Kidney (tissue), 22 donors: Measurements from ENCODE around the gene LRTM2. TPM values are rescaled to one million over a fixed set of nuclear protein-coding genes. Genes with fewer than 3 reads are reported as not detected.

ENCODE experiments used
- DNase-seq, 5 donors: peaks; one replicate each; pipeline ENCODE4 v3.0.0-alpha.2; 2013 to 2020
- FAIRE-seq: peaks from 2 replicates; lab custom pipeline; 2012; peaks lifted over from hg19 to GRCh38; lab: Jason Lieb, UNC
- H3K27ac ChIP-seq, 2 donors: one replicate each; pipeline ENCODE4 v1.7.0; 2013; ENCODE audit warnings: low read depth in 2 of 2, low read length in 2 of 2, inconsistent platforms in 1 of 2
- H3K27me3 ChIP-seq: one replicate; pipeline ENCODE4 v1.7.1; 2013; ENCODE audit warnings: low read length, inconsistent platforms; ENCODE audit not compliant: control insufficient read depth, insufficient read depth
- H3K36me3 ChIP-seq, 3 donors: one replicate each; pipeline versions ENCODE4 v1.7.0 to v1.7.1; 2013; ENCODE audit warnings: low read length in 3 of 3, control low read depth in 1 of 3, inconsistent platforms in 1 of 3; ENCODE audit not compliant: insufficient read depth in 3 of 3, control insufficient read depth in 2 of 3
- H3K4me1 ChIP-seq, 3 donors: one replicate each; pipeline versions ENCODE4 v1.7.0 to v1.7.1; 2013; ENCODE audit warnings: low read length in 3 of 3, inconsistent platforms in 1 of 3, low read depth in 1 of 3; ENCODE audit not compliant: control insufficient read depth in 2 of 3, insufficient read depth in 2 of 3
- H3K4me3 ChIP-seq, 3 donors: one replicate each; pipeline versions ENCODE4 v1.7.0 to v1.8.1; 2013; ENCODE audit warnings: low read length in 3 of 3, control low read depth in 1 of 3, inconsistent platforms in 1 of 3
- H3K9ac ChIP-seq, 3 donors: one replicate each; pipeline versions ENCODE4 v1.7.0 to v1.7.1; 2013; ENCODE audit warnings: low read length in 3 of 3, control low read depth in 1 of 3, inconsistent platforms in 1 of 3
- H3K9me3 ChIP-seq, 3 donors: one replicate each; pipeline versions ENCODE4 v1.7.0 to v1.7.1; 2013; ENCODE audit warnings: low read length in 3 of 3, control low read depth in 1 of 3, inconsistent platforms in 1 of 3; ENCODE audit not compliant: control insufficient read depth in 2 of 3, insufficient read depth in 1 of 3
- CTCF ChIP-seq: IDR thresholded peaks from 3 replicates; pipeline ENCODE4 v1.5.1; 2012; ENCODE audit warnings: mild to moderate bottlenecking, moderate library complexity, borderline replicate concordance; ENCODE audit not compliant: insufficient read depth; ENCODE audit errors: extremely low read depth
- intact Hi-C: fragments of 100-400 bp; cut with DNase I; formaldehyde crosslinking; loops from one replicate; pipeline ENCODE4 v1.11.1; 2022
- long read RNA-seq, 10 donors: library from polyadenylated mRNA in 1 of 10; unstranded in 1 of 10; transcript quantifications; one replicate each; pipeline ENCODE4 v2.0.0 and lab custom pipeline, GENCODE V29; 2021 to 2026
- polyA plus RNA-seq: library from polyadenylated mRNA; stranded (reverse); fragments of 350-450 nt; fragmentation: Illumina TruSeq; extraction: RNeasy Lipid Tissue Mini Kit (QIAGEN cat#74804); gene quantifications from one replicate; pipeline ENCODE4 v1.2.3, GENCODE V29; 2014; ENCODE audit warnings: low read depth, low replicate concordance; ENCODE audit not compliant: insufficient read depth
- total RNA-seq: library from RNA; stranded (reverse); fragmentation: NEBNext Ultra II Directional; extraction: Animal tissue kit (Norgen Biotek cat#: 25700); gene quantifications from one replicate; pipeline ENCODE4 v1.2.1, GENCODE V29; 2021
- donor health status: control.
- donor health status: control.
- donor health status: control.
- donor health status: control.
- donor health status: control.
- donor health status: DM: yes; HTN: yes; CAD: no.
- donor health status: Normal renal cell carcinoma (clear cell type).

The LRTM2 gene
- total RNA-seq (not detected), polyA plus RNA-seq (not detected)
- long read RNA-seq, donor 1, result 0 reads
- long read RNA-seq, donor 2, result 0 reads
- long read RNA-seq, donor 3, result 0 reads
- long read RNA-seq, donor 4, result 0 reads
- long read RNA-seq, donor 5, result 0 reads
- long read RNA-seq, donor 6, result 0 reads
- long read RNA-seq, donor 7, result 0 reads
- long read RNA-seq, donor 8, result 0 reads
- long read RNA-seq, donor 9, result 0 reads
- long read RNA-seq, donor 10, result 0 reads

DNA sequence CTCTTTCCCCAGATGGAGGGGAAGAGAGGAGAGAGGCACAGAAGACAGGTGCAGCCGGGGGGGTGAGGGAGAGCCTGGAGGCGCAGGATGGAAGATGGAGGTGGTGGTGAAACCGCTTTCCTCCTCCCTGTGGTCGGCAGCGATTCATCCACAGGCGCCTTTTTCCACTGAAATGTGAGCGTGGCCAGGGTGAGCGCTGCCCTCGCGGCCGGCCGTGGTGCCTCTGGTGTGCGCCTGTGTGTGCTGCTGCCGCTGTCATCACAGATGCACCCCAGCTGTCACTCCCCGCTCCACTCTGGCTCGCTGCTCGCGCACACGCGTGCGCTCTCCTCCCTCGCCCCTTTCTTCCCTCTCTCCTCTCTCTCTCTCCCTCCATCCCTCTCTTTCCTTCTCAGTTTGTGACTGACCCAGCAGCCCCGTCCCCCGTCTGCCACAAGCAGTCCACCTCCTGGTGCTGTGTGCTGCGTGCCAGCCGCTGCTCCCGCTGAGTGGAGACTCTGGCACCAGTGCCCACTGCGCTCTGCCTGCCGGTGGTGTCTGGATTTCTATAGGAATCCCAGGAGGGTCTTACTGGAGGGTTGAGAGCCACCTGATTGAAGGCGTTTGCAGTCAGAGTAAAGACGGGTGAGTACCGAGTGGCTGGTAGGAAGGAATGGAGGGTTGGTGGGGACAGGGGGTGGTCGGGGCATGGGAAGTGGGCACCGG, at the start of gene LRTM2:
LRTM2 (plus strand) TSS at position 375 of the 705 bp plus-strand sequence. CDS start 7,584 bp downstream, outside the sequence.
- FAIRE-seq (no peak), DNase-seq (peak in 2 of 5 donors; percentile 36 to 53)
- intact Hi-C loops, result no loop called here
- H3K9me3 ChIP-seq, result no peaks in the 10 kb centered on the region
- no peak for TF ChIP-seq CTCF
- no peak within 1 kb of the TSS for H3K27ac ChIP-seq
- H3K27me3 ChIP-seq, result peaks cover 2% of the 10 kb centered on the region
- no peaks in the 10 kb centered on the region for H3K36me3 ChIP-seq
- no peak within 1 kb of the TSS for H3K9ac ChIP-seq
- H3K4me3 ChIP-seq, result no peak within 1 kb of the TSS
- H3K4me1 ChIP-seq, result no peaks in the 10 kb centered on the region

DNA sequence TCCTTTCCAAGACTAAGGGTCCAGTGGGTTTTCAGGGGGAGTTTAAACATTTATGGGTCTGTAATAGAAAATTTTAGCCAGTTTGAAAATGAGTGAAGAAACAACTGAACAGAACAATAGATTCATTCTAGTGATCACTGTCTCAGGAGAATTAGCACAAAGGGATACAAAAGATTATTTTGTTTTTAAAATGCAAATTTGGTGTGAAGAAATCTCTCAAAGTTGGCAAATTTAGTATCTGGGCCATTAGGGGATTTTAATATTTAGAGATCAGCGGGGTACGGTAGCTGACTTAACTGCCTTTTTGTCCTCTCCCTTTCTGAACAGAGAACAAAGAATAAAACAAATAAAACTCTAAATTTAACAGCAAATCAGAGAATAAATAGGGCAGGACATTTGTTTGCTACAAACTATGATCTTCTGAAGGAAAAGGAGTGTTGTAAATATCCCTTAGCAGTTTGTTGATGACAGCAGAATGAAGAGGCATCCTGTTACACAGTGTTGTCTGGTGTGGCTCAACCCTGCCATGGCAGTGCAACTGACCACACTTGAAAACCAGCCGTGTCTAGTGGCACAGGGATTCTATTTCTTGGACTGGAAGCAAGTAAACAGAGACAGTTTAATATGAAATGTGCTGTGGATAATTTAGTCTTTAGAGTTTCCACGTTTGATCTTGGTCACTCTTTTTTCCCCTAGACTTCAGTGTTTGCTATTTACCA, 46.3 kb upstream of the LRTM2 start:
- DNase-seq (peak in 3 of 5 donors; percentile 45 to 64 (median 50)), FAIRE-seq (no peak)
- no peak overlapping the region for H3K4me3 ChIP-seq
- H3K4me1 ChIP-seq, result no peaks in the 10 kb centered on the region
- H3K36me3 ChIP-seq, result peaks cover 0 to 3% (median 0%) of the 10 kb centered on the region in 3 donors
- H3K27ac ChIP-seq, result no peak overlapping the region
- H3K27me3 ChIP-seq, result no peaks in the 10 kb centered on the region
- no peak overlapping the region for H3K9ac ChIP-seq
- TF ChIP-seq CTCF, result no peak
- no peaks in the 10 kb centered on the region for H3K9me3 ChIP-seq
- intact Hi-C loops, result no loop called here

GRCh38 chr12:1776170-1776921, 44.0 kb upstream of the LRTM2 start:
- peaks cover 0 to 2% (median 0%) of the 10 kb centered on the region in 3 donors for H3K4me1 ChIP-seq
- H3K9ac ChIP-seq, result no peak overlapping the region
- no peak for FAIRE-seq
- peaks cover 0 to 3% (median 0%) of the 10 kb centered on the region in 3 donors for H3K36me3 ChIP-seq
- DNase-seq, result peak in 1 of 5 donors; percentile 45
- H3K9me3 ChIP-seq, result no peaks in the 10 kb centered on the region
- no peak for TF ChIP-seq CTCF
- no peak overlapping the region for H3K4me3 ChIP-seq
- H3K27ac ChIP-seq, result no peak overlapping the region
- intact Hi-C loops, result no loop called here
- H3K27me3 ChIP-seq, result no peaks in the 10 kb centered on the region
